ENCODE data around the gene PDXK. TPM values are rescaled to one million over a fixed set of nuclear protein-coding genes. Genes with fewer than 3 reads are reported as not detected.

Gene PDXK
- total RNA-seq, 2 donors from 2014 or later: 155 to 188 TPM

- peak; percentile 90 for DNase-seq
- intact Hi-C loops (cut with DNase I): no loop called here
Measured at GRCh38 chr21:43789276-43790009, 70.5 kb downstream of the PDXK start, which contains the start of gene RRP1. RRP1 (plus strand) TSS chr21:43789577; CDS start chr21:43789630, 53 bp downstream.

DNA sequence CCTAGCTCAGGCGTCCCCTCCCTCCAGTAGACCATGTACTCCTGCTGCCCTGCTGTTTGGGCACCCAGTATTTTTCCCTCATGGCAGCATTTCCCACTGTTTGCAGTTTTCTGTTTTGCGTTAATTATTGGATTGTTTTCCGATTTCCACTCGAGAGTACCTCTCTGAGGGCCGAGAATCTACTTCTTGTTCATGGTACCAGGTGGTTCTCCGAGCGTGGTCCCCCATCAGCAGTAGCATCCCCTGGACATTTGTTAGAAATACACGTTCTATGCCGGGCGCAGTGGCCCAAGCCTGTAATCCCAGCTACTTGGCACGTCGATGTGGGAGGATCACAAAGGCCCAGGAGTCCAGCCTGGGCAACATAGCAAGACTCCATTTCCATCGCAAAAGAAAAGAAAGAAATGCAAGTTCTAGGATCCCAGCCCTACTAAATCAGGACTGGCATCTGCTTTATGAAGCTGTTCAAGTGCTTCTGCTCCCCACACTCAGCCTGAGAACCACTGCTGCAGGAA, 71.1 kb downstream of the PDXK start:
- Histone ChIP-seq H3K36me3 (peaks cover 8% of the 10 kb centered on the region), H3K9ac (ENCODE audit: low read depth in 2 of 2, low read length in 2 of 2) (peak overlapping the region; percentile 70 to 78), H3K4me1 (peaks cover 9% of the 10 kb centered on the region), H3K27me3 (no peaks in the 10 kb centered on the region), H3K27ac (no peak overlapping the region), H3K4me3 (peak overlapping the region; percentile 73), H3K9me3 (no peaks in the 10 kb centered on the region)
- no peak for DNase-seq
- intact Hi-C loops (cut with DNase I): no loop called here
- TF ChIP-seq, protein P1, sequence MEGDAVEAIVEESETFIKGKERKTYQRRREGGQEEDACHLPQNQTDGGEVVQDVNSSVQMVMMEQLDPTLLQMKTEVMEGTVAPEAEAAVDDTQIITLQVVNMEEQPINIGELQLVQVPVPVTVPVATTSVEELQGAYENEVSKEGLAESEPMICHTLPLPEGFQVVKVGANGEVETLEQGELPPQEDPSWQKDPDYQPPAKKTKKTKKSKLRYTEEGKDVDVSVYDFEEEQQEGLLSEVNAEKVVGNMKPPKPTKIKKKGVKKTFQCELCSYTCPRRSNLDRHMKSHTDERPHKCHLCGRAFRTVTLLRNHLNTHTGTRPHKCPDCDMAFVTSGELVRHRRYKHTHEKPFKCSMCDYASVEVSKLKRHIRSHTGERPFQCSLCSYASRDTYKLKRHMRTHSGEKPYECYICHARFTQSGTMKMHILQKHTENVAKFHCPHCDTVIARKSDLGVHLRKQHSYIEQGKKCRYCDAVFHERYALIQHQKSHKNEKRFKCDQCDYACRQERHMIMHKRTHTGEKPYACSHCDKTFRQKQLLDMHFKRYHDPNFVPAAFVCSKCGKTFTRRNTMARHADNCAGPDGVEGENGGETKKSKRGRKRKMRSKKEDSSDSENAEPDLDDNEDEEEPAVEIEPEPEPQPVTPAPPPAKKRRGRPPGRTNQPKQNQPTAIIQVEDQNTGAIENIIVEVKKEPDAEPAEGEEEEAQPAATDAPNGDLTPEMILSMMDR (IDR thresholded peaks at IDR 0.05): no peak

More at GRCh38 chr21:43789276-43790009, 70.5 kb downstream of the PDXK start, which contains the start of gene RRP1:
- Histone ChIP-seq H3K9ac (ENCODE audit: low read depth in 2 of 2, low read length in 2 of 2) (peak within 1 kb of the TSS; percentile 78), H3K27me3 (no peaks in the 10 kb centered on the region), H3K4me3 (peak within 1 kb of the TSS; percentile 73), H3K4me1 (peaks cover 9% of the 10 kb centered on the region), H3K27ac (peak within 1 kb of the TSS; percentile 95), H3K36me3 (peaks cover 8% of the 10 kb centered on the region), H3K9me3 (no peaks in the 10 kb centered on the region)
- TF ChIP-seq, protein P1 (IDR thresholded peaks at IDR 0.05): peak; percentile 100

DNA sequence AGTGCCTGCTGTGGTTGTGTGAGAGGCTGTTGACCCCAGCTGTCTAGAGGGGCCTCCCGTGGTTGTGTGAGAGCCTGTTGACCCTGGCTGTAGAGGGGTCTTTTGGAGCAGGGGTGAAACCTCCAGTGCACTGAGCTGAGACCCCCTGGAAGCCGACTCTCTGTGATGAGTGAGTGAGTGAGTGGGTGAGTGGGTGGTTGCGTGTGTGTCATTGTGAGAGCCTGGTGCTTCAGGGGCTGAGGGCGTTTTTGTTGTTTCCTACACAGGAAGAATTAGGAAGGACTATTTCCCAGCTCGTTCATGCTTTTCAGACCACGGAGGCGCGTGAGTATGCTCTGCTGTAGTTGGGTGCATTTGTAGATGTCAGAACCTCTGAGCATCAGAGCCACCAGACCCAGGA, 73.5 kb downstream of the PDXK start:
- intact Hi-C loops (cut with DNase I): no loop called here
- no peak overlapping the region for H3K9ac ChIP-seq (ENCODE audit: low read depth in 2 of 2, low read length in 2 of 2)
- DNase-seq: no peak
- no peaks in the 10 kb centered on the region for H3K9me3 ChIP-seq
- TF ChIP-seq, protein P1 (IDR thresholded peaks at IDR 0.05): no peak
- no peak overlapping the region for H3K27ac ChIP-seq
- no peaks in the 10 kb centered on the region for H3K27me3 ChIP-seq
- H3K4me3 ChIP-seq: no peak overlapping the region
- H3K36me3 ChIP-seq: peaks cover 8% of the 10 kb centered on the region
- H3K4me1 ChIP-seq: peaks cover 9% of the 10 kb centered on the region

DNA sequence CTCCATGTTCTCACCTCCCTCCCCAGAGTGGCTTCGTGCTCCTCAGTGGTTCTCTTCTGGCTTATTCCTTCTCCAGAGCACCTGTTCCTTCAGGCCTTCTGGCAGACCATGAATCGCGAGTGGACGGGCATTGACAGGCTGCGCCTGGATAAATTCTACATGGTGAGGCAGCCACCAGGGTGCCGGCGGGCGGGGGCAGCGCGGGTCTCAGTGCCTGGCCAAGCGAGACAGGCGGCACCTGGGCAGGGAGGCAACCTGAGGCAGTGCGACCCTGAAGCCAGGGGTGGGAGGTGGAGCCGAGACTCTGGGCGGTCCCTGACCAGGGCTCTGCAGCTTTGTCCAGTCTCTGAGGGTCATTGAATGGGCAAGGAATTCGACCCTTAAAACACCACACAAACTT, 74.3 kb downstream of the PDXK start:
- no peak for DNase-seq
- H3K36me3 ChIP-seq: peaks cover 17% of the 10 kb centered on the region
- no peak overlapping the region for H3K9ac ChIP-seq (ENCODE audit: low read depth in 2 of 2, low read length in 2 of 2)
- no peaks in the 10 kb centered on the region for H3K27me3 ChIP-seq
- peaks cover 9% of the 10 kb centered on the region for H3K4me1 ChIP-seq
- no peak overlapping the region for H3K4me3 ChIP-seq
- H3K9me3 ChIP-seq: no peaks in the 10 kb centered on the region
- no peak overlapping the region for H3K27ac ChIP-seq
- TF ChIP-seq, protein P1 (IDR thresholded peaks at IDR 0.05): no peak
- intact Hi-C loops (cut with DNase I): no loop called here

- Histone ChIP-seq H3K4me1 (peaks cover 9% of the 10 kb centered on the region), H3K27ac (no peak overlapping the region), H3K9ac (ENCODE audit: low read depth in 2 of 2, low read length in 2 of 2) (no peak overlapping the region), H3K27me3 (no peaks in the 10 kb centered on the region), H3K36me3 (peaks cover 17% of the 10 kb centered on the region), H3K4me3 (no peak overlapping the region), H3K9me3 (no peaks in the 10 kb centered on the region)
- intact Hi-C loops (cut with DNase I): no loop called here
- TF ChIP-seq, protein P1 (IDR thresholded peaks at IDR 0.05): no peak
- no peak for DNase-seq
Measured at GRCh38 chr21:43794311-43794710, 75.4 kb downstream of the PDXK start.

Data from colonic mucosa (tissue), 4 donors.